ENCODE results near the gene CD82.

- no peak for TF ChIP-seq CTCF (IDR thresholded peaks at IDR 0.05; ENCODE audit: low read depth, low read length, poor library complexity, severe bottlenecking)
- no peak for TF ChIP-seq EZH2phosphoT487 (IDR thresholded peaks at IDR 0.05; ENCODE audit: borderline replicate concordance, low read length)
Measured at GRCh38 chr11:44524751-44525201, 40.7 kb upstream of the CD82 start.

Data from DOHH2 (cell line).